Right renal pelvis (tissue), 4 donors: ENCODE results near the gene XPA. TPM values are rescaled to one million over a fixed set of nuclear protein-coding genes. Genes with fewer than 3 reads are reported as not detected.

ENCODE experiments used
- polyA plus RNA-seq, 4 donors: library from polyadenylated mRNA; unstranded; fragments of 120-200 nt; gene quantifications; one replicate each; pipeline ENCODE4 v1.2.1, GENCODE V29; 2013; ENCODE audit not compliant: insufficient read length in 4 of 4

XPA gene
- polyA plus RNA-seq, 4 donors: 36.9 to 45.9 (median 40.1) TPM

Other genes with a start within 250 kb of the XPA start
- 1 to 10 TPM; 1.7 to 2.9 (median 2.2) TPM for gene TMOD1, start 195.7 kb downstream of the XPA start, polyA plus RNA-seq
- 10 to 100 TPM; 26.6 to 34.5 (median 33.3) TPM for gene TSTD2, start 64.0 kb downstream of the XPA start, polyA plus RNA-seq
- gene NCBP1, start 63.5 kb downstream of the XPA start, polyA plus RNA-seq: 10 to 100 TPM; 41.2 to 45.3 (median 44.3) TPM
- under 1 TPM in 2 of 4 donors, not detected in 2; 0.04 to 0.06 TPM for gene FOXE1, start 155.9 kb upstream of the XPA start, polyA plus RNA-seq
- gene TRMO, start 225.2 kb upstream of the XPA start, polyA plus RNA-seq: 10 to 100 TPM; 20.4 to 23.1 (median 21.1) TPM
- 1 to 10 TPM; 2.8 to 4.3 (median 3.7) TPM for gene HEMGN, start 240.8 kb upstream of the XPA start, polyA plus RNA-seq